SK-N-SH treated with all-trans-retinoic acid at 6 μM for 48 hours (cell line): ENCODE data around the gene YJEFN3.

Experiments
- BACH2 ChIP-seq: fragments of 250-450 bp; sonication (Bioruptor Pico); IDR thresholded peaks from 2 replicates; pipeline ENCODE4 v1.9.0; 2021; ENCODE audit warnings: mild to moderate bottlenecking, borderline replicate concordance
- ESRRG ChIP-seq: fragments of 250-450 bp; sonication (Bioruptor Pico); IDR thresholded peaks from 2 replicates; pipeline ENCODE4 v1.6.1; 2021; ENCODE audit warnings: mild to moderate bottlenecking
- ISL1 ChIP-seq: fragments of 250-450 bp; sonication (Bioruptor Pico); IDR thresholded peaks from 2 replicates; pipeline ENCODE4 v2.1.2; 2022; ENCODE audit warnings: mild to moderate bottlenecking, moderate library complexity
- SNAI2 ChIP-seq: fragments of 250-450 bp; sonication (Bioruptor Pico); IDR thresholded peaks from 2 replicates; pipeline ENCODE4 v1.5.0; 2020; ENCODE audit warnings: mild to moderate bottlenecking, moderate library complexity
- TOX ChIP-seq: fragments of 250-450 bp; sonication (Bioruptor Pico); IDR thresholded peaks from 2 replicates; pipeline ENCODE4 v1.8.0; 2021; ENCODE audit warnings: mild to moderate bottlenecking, moderate library complexity, borderline replicate concordance
- ZNF565 ChIP-seq: fragments of 450-650 bp; formaldehyde crosslinking; conservative IDR thresholded peaks from 2 replicates; pipeline ENCODE4 v1.5.0; 2020; ENCODE audit warnings: low read depth, mild to moderate bottlenecking, moderate library complexity
- TF ChIP-seq, protein P1 (sequence below): fragments of 250-450 bp; sonication (Bioruptor Pico); IDR thresholded peaks from 2 replicates; pipeline ENCODE4 v1.8.0; 2020; ENCODE audit warnings: mild to moderate bottlenecking, moderate library complexity, borderline replicate concordance
- TF ChIP-seq, protein P2 (sequence below): fragments of 250-450 bp; sonication (Bioruptor Pico); IDR thresholded peaks from 2 replicates; pipeline ENCODE4 v1.5.1; 2021; ENCODE audit warnings: mild to moderate bottlenecking, moderate library complexity
- TF ChIP-seq, protein P3 (sequence below): fragments of 250-450 bp; sonication (Bioruptor Pico); IDR thresholded peaks from 2 replicates; pipeline ENCODE4 v1.8.0; 2021; ENCODE audit warnings: low read depth, mild to moderate bottlenecking, moderate library complexity, borderline replicate concordance
- TF ChIP-seq, protein P4 (sequence below): fragments of 250-450 bp; sonication (Bioruptor Pico); IDR thresholded peaks from 2 replicates; pipeline ENCODE4 v1.5.0; 2020; ENCODE audit warnings: mild to moderate bottlenecking, moderate library complexity

- TF ChIP-seq, protein P1, sequence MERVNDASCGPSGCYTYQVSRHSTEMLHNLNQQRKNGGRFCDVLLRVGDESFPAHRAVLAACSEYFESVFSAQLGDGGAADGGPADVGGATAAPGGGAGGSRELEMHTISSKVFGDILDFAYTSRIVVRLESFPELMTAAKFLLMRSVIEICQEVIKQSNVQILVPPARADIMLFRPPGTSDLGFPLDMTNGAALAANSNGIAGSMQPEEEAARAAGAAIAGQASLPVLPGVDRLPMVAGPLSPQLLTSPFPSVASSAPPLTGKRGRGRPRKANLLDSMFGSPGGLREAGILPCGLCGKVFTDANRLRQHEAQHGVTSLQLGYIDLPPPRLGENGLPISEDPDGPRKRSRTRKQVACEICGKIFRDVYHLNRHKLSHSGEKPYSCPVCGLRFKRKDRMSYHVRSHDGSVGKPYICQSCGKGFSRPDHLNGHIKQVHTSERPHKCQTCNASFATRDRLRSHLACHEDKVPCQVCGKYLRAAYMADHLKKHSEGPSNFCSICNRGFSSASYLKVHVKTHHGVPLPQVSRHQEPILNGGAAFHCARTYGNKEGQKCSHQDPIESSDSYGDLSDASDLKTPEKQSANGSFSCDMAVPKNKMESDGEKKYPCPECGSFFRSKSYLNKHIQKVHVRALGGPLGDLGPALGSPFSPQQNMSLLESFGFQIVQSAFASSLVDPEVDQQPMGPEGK (CRISPR knock-in tag), result no peak
- TF ChIP-seq SNAI2 (CRISPR knock-in tag) (no peak), TOX (no peak), BACH2 (CRISPR knock-in tag) (no peak), ESRRG (CRISPR knock-in tag) (no peak), ZNF565 (no peak), ISL1 (CRISPR knock-in tag) (no peak)
- TF ChIP-seq, protein P2, sequence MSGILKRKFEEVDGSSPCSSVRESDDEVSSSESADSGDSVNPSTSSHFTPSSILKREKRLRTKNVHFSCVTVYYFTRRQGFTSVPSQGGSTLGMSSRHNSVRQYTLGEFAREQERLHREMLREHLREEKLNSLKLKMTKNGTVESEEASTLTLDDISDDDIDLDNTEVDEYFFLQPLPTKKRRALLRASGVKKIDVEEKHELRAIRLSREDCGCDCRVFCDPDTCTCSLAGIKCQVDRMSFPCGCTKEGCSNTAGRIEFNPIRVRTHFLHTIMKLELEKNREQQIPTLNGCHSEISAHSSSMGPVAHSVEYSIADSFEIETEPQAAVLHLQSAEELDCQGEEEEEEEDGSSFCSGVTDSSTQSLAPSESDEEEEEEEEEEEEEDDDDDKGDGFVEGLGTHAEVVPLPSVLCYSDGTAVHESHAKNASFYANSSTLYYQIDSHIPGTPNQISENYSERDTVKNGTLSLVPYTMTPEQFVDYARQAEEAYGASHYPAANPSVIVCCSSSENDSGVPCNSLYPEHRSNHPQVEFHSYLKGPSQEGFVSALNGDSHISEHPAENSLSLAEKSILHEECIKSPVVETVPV (CRISPR knock-in tag), result no peak
- TF ChIP-seq, protein P3, sequence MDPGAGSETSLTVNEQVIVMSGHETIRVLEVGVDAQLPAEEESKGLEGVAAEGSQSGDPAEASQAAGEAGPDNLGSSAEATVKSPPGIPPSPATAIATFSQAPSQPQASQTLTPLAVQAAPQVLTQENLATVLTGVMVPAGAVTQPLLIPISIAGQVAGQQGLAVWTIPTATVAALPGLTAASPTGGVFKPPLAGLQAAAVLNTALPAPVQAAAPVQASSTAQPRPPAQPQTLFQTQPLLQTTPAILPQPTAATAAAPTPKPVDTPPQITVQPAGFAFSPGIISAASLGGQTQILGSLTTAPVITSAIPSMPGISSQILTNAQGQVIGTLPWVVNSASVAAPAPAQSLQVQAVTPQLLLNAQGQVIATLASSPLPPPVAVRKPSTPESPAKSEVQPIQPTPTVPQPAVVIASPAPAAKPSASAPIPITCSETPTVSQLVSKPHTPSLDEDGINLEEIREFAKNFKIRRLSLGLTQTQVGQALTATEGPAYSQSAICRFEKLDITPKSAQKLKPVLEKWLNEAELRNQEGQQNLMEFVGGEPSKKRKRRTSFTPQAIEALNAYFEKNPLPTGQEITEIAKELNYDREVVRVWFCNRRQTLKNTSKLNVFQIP (CRISPR knock-in tag), result no peak
- TF ChIP-seq, protein P4, sequence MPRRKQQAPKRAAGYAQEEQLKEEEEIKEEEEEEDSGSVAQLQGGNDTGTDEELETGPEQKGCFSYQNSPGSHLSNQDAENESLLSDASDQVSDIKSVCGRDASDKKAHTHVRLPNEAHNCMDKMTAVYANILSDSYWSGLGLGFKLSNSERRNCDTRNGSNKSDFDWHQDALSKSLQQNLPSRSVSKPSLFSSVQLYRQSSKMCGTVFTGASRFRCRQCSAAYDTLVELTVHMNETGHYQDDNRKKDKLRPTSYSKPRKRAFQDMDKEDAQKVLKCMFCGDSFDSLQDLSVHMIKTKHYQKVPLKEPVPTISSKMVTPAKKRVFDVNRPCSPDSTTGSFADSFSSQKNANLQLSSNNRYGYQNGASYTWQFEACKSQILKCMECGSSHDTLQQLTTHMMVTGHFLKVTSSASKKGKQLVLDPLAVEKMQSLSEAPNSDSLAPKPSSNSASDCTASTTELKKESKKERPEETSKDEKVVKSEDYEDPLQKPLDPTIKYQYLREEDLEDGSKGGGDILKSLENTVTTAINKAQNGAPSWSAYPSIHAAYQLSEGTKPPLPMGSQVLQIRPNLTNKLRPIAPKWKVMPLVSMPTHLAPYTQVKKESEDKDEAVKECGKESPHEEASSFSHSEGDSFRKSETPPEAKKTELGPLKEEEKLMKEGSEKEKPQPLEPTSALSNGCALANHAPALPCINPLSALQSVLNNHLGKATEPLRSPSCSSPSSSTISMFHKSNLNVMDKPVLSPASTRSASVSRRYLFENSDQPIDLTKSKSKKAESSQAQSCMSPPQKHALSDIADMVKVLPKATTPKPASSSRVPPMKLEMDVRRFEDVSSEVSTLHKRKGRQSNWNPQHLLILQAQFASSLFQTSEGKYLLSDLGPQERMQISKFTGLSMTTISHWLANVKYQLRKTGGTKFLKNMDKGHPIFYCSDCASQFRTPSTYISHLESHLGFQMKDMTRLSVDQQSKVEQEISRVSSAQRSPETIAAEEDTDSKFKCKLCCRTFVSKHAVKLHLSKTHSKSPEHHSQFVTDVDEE, result no peak
These were observed 22.1 kb upstream of the YJEFN3 start for GRCh38 chr19:19506592-19506991.
